Body of pancreas (tissue), 4 donors: ENCODE results near the gene HES7. TPM values are rescaled to one million over a fixed set of nuclear protein-coding genes. Genes with fewer than 3 reads are reported as not detected.
A peak's percentile ranks its signal among the peaks of the same experiment; 100 is the strongest.

ENCODE experiments used
- ATAC-seq: fragments of 150-250 bp; one replicate; pipeline ENCODE4 v1.9.1; 2016
- DNase-seq, 4 donors: peaks; one replicate each; pipeline ENCODE4 v3.0.0-alpha.2; 2019
- H3K27ac ChIP-seq, 4 donors: fragments of 200-600 bp; sonication (generic); 1 replicate in 3 of 4; 2 replicates in 1 of 4; pipeline versions ENCODE4 v1.5.1 to v1.6.1; 2016 to 2019; ENCODE audit warnings: mild to moderate bottlenecking in 1 of 4, mixed read lengths in 1 of 4, moderate library complexity in 1 of 4
- H3K27me3 ChIP-seq, 2 donors: fragments of 200-600 bp; sonication (generic); one replicate each; pipeline ENCODE4 v1.6.0; 2016; ENCODE audit warnings: mild to moderate bottlenecking in 1 of 2
- H3K36me3 ChIP-seq, 2 donors: fragments of 200-600 bp; sonication (generic); replicated peaks in 1 of 2; 2 replicates each; pipeline ENCODE4 v1.5.1; 2016; ENCODE audit warnings: low read depth in 2 of 2; ENCODE audit not compliant: insufficient read depth in 1 of 2
- H3K4me1 ChIP-seq: fragments of 200-600 bp; sonication (generic); one replicate; pipeline ENCODE4 v1.6.0; 2016
- H3K4me3 ChIP-seq, 2 donors: fragments of 200-600 bp; sonication (generic); 1 replicate in 1 of 2; 2 replicates in 1 of 2; pipeline ENCODE4 v1.5.1; 2016 to 2019
- H3K9me3 ChIP-seq, 3 donors: fragments of 200-600 bp; sonication (generic); 1 replicate in 2 of 3; 2 replicates in 1 of 3; pipeline ENCODE4 v1.5.1; 2016
- POLR2A ChIP-seq, 3 donors: fragments of 450-650 bp; IDR thresholded peaks; one replicate each; pipeline ENCODE4 v1.6.1; 2016; ENCODE audit warnings: antibody characterized with exemption in 3 of 3, mild to moderate bottlenecking in 2 of 3
- WGBS, 2 donors: methylation state at CpG; one replicate each; pipeline ENCODE4 v1.1.5; 2017; 5-methylcytosine and 5-hydroxymethylcytosine counted together
- intact Hi-C: fragments of 100-400 bp; cut with DNase I; formaldehyde crosslinking; loops from one replicate; pipeline ENCODE4 v1.15.1; 2023
- total RNA-seq, 2 donors: library from RNA; depleted of rRNA; stranded (reverse); fragments of >200 nt; gene quantifications; one replicate each; pipeline ENCODE4 v1.1.0, GENCODE V29; 2016
- TF ChIP-seq, protein P1 (sequence below), 7 experiments: fragments of 450-650 bp in 4 of 7; fragments of 200-600 bp in 3 of 7; sonication (generic) in 3 of 7; IDR thresholded peaks; one replicate each; pipeline ENCODE4 v1.5.1; 2016 to 2019; ENCODE audit warnings: antibody characterized with exemption in 7 of 7

The HES7 gene
- total RNA-seq, 2 donors from 2014 or later: not detected

GRCh38 chr17:8075081-8075480 is 48.8 kb downstream of the HES7 start:
- no peak for DNase-seq
- Histone ChIP-seq H3K27me3 (peaks cover 4 to 50% of the 10 kb centered on the region in 2 donors), H3K36me3 (no peaks in the 10 kb centered on the region), H3K27ac (no peak overlapping the region), H3K9me3 (no peaks in the 10 kb centered on the region), H3K4me1 (peaks cover 30% of the 10 kb centered on the region), H3K4me3 (no peak overlapping the region)
- no peak for ATAC-seq
- intact Hi-C loops: no loop called here
- TF ChIP-seq, protein P1, sequence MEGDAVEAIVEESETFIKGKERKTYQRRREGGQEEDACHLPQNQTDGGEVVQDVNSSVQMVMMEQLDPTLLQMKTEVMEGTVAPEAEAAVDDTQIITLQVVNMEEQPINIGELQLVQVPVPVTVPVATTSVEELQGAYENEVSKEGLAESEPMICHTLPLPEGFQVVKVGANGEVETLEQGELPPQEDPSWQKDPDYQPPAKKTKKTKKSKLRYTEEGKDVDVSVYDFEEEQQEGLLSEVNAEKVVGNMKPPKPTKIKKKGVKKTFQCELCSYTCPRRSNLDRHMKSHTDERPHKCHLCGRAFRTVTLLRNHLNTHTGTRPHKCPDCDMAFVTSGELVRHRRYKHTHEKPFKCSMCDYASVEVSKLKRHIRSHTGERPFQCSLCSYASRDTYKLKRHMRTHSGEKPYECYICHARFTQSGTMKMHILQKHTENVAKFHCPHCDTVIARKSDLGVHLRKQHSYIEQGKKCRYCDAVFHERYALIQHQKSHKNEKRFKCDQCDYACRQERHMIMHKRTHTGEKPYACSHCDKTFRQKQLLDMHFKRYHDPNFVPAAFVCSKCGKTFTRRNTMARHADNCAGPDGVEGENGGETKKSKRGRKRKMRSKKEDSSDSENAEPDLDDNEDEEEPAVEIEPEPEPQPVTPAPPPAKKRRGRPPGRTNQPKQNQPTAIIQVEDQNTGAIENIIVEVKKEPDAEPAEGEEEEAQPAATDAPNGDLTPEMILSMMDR (IDR thresholded peaks at IDR 0.05): no peak
- TF ChIP-seq POLR2A (IDR thresholded peaks at IDR 0.05): no peak
- WGBS, 2 donors: 66 to 90% methylated on average over 3 of the region's 3 CpGs

DNA sequence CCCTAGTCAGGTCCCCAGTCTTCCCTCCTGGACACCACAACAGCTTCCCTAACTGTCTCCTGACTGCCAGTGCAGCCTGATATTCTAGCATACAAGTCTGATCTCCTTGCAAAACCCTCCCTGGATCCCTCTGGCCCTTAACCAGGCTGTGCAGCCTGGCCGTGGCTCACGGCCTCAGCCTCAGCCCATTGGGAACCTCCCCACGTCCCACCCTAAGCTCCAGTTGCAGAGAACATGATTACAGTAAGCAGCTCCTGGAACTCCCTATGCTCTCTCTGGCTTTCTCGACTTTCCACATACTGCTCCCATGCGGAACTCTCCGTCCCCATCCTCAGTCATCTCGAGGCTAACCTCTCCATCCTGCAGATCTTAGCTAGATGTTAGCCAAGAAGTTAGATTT is 49.4 kb downstream of the HES7 start:
- no peak overlapping the region for H3K4me3 ChIP-seq
- peaks cover 4 to 50% of the 10 kb centered on the region in 2 donors for H3K27me3 ChIP-seq
- H3K4me1 ChIP-seq: peaks cover 24% of the 10 kb centered on the region
- WGBS, 2 donors: 40 to 41% methylated on average over 7 of the region's 7 CpGs
- no peak for ATAC-seq
- H3K27ac ChIP-seq: no peak overlapping the region
- H3K36me3 ChIP-seq: no peaks in the 10 kb centered on the region
- intact Hi-C loops: no loop called here
- TF ChIP-seq POLR2A (IDR thresholded peaks at IDR 0.05): no peak
- TF ChIP-seq, protein P1 (IDR thresholded peaks at IDR 0.05): no peak
- no peaks in the 10 kb centered on the region for H3K9me3 ChIP-seq
- DNase-seq: no peak

GRCh38 chr17:8073627-8074484 is 50.0 kb downstream of the HES7 start:
- intact Hi-C loops: no loop called here

DNA sequence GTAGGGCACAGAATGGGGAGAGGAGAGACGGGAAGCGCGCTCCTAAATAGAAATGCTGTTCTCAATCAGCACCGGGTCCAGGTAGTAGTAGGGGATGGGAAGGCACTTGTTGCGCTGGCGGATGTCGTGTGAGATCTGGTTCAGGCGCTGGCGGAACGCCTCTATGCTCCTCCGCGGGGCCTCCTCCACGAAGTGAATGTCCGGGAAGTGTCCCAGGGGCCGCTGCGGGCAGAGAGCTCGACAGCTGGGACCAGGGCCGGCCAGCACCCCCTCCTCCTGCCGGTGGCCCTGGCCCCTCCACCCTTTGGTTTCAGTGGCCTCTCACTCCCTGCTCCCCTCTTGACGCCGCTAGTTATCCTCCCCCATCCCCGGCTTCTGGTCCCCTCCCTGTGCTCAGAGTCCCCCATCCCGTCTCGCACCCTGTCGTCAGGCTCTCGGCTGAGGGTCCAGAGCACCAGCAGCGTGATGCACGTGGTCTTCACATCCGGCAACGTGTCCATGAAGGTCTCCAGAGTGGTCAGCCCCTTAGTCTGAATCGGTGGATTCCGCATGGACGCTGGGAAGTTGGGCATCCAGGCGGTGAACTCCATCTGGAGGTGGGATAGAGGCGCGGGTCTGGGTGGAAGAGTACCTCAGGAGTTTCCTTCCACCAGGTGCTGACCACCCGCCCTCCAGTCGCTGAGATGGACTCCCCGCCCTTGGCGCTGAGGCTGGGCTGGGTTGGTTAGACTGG is 51.0 kb downstream of the HES7 start:
- H3K27me3 ChIP-seq: peaks cover 4 to 40% of the 10 kb centered on the region in 2 donors
- no peaks in the 10 kb centered on the region for H3K36me3 ChIP-seq
- WGBS, 2 donors: 4 to 7% methylated on average over 18 to 39 of the region's 40 CpGs
- intact Hi-C loops: no loop called here
- H3K27ac ChIP-seq: no peak overlapping the region
- no peak for ATAC-seq
- peak in 1 of 4 donors; percentile 23 for DNase-seq
- TF ChIP-seq, protein P1 (IDR thresholded peaks at IDR 0.05): no peak
- no peak for TF ChIP-seq POLR2A (IDR thresholded peaks at IDR 0.05)
- no peak overlapping the region for H3K4me3 ChIP-seq
- no peaks in the 10 kb centered on the region for H3K9me3 ChIP-seq
- H3K4me1 ChIP-seq: peaks cover 20% of the 10 kb centered on the region

More at GRCh38 chr17:8073627-8074484, 50.0 kb downstream of the HES7 start:
- Histone ChIP-seq H3K4me1 (peaks cover 20% of the 10 kb centered on the region), H3K36me3 (no peaks in the 10 kb centered on the region), H3K27me3 (peaks cover 4 to 43% of the 10 kb centered on the region in 2 donors), H3K9me3 (no peaks in the 10 kb centered on the region), H3K4me3 (no peak overlapping the region), H3K27ac (no peak overlapping the region)
- TF ChIP-seq, protein P1 (IDR thresholded peaks at IDR 0.05): peak; percentile 79 to 94 (median 85)
- no peak for TF ChIP-seq POLR2A (IDR thresholded peaks at IDR 0.05)
- ATAC-seq: peak; percentile 86
- DNase-seq: peak; percentile 72 to 79 (median 77)
- WGBS, 2 donors: 4 to 8% methylated on average over 20 to 28 of the region's 28 CpGs
